ENCODE data around the gene USP34. TPM values are rescaled to one million over a fixed set of nuclear protein-coding genes. Genes with fewer than 3 reads are reported as not detected.

Gene USP34
- total and polyA plus RNA-seq, 3 donors from 2014 or later, result 92.3 to 235 (median 230) TPM

- H3K9me3 ChIP-seq, result no peaks in the 10 kb centered on the region
- no peak for DNase-seq
- no peaks in the 10 kb centered on the region for H3K36me3 ChIP-seq (ENCODE audit: low read depth, missing control alignments)
- no peak overlapping the region for H3K27ac ChIP-seq
- no peak overlapping the region for H3K4me3 ChIP-seq
- no peak for TF ChIP-seq POLR2A (IDR thresholded peaks at IDR 0.05)
- no peak for TF ChIP-seq CTCF (IDR thresholded peaks at IDR 0.05)
- H3K27me3 ChIP-seq, result no peaks in the 10 kb centered on the region
- intact Hi-C loops (cut with DNase I; ENCODE audit: low total_unique reads), result no loop called here
- WGBS, 2 donors, result 100% methylated on average over 1 of the region's 1 CpG
- H3K4me1 ChIP-seq, result no peaks in the 10 kb centered on the region
These were observed 109.8 kb downstream of the USP34 start for GRCh38 chr2:61361068-61361467.

GRCh38 chr2:61359058-61359457 is 111.8 kb downstream of the USP34 start:
- Histone ChIP-seq H3K36me3 (ENCODE audit: low read depth, missing control alignments) (no peaks in the 10 kb centered on the region), H3K9me3 (no peaks in the 10 kb centered on the region), H3K4me3 (no peak overlapping the region), H3K27ac (no peak overlapping the region), H3K4me1 (no peaks in the 10 kb centered on the region), H3K27me3 (no peaks in the 10 kb centered on the region)
- intact Hi-C loops (cut with DNase I; ENCODE audit: low total_unique reads), result no loop called here
- no peak for TF ChIP-seq CTCF (IDR thresholded peaks at IDR 0.05)
- TF ChIP-seq POLR2A (IDR thresholded peaks at IDR 0.05), result no peak
- no peak for DNase-seq

- intact Hi-C loops (cut with DNase I; ENCODE audit: low total_unique reads), result no loop called here
- H3K4me3 ChIP-seq, result no peak overlapping the region
- DNase-seq, result no peak
- TF ChIP-seq CTCF (IDR thresholded peaks at IDR 0.05), result no peak
- TF ChIP-seq POLR2A (IDR thresholded peaks at IDR 0.05), result no peak
- H3K9me3 ChIP-seq, result no peaks in the 10 kb centered on the region
- no peaks in the 10 kb centered on the region for H3K4me1 ChIP-seq
- no peaks in the 10 kb centered on the region for H3K27me3 ChIP-seq
- no peaks in the 10 kb centered on the region for H3K36me3 ChIP-seq (ENCODE audit: low read depth, missing control alignments)
- WGBS, 2 donors, result 93 to 95% methylated on average over 6 of the region's 6 CpGs
- H3K27ac ChIP-seq, result no peak overlapping the region
These were observed 113.2 kb downstream of the USP34 start for GRCh38 chr2:61357681-61358080.

GRCh38 chr2:61356958-61357350 is 113.9 kb downstream of the USP34 start:
- DNase-seq, result no peak
- Histone ChIP-seq H3K4me1 (no peaks in the 10 kb centered on the region), H3K4me3 (no peak overlapping the region), H3K27ac (no peak overlapping the region), H3K9me3 (no peaks in the 10 kb centered on the region), H3K36me3 (ENCODE audit: low read depth, missing control alignments) (no peaks in the 10 kb centered on the region), H3K27me3 (no peaks in the 10 kb centered on the region)
- intact Hi-C loops (cut with DNase I; ENCODE audit: low total_unique reads), result no loop called here
- TF ChIP-seq CTCF (IDR thresholded peaks at IDR 0.05) (no peak), POLR2A (IDR thresholded peaks at IDR 0.05) (no peak)
- 52 to 56% methylated on average over 1 of the region's 1 CpG for WGBS, 2 donors

- 49 to 61% methylated on average over 4 of the region's 4 CpGs for WGBS, 2 donors
- H3K27me3 ChIP-seq, result no peaks in the 10 kb centered on the region
- no peak overlapping the region for H3K27ac ChIP-seq
- no peak for DNase-seq
- TF ChIP-seq CTCF (IDR thresholded peaks at IDR 0.05) (no peak), POLR2A (IDR thresholded peaks at IDR 0.05) (no peak)
- no peaks in the 10 kb centered on the region for H3K9me3 ChIP-seq
- intact Hi-C loops (cut with DNase I; ENCODE audit: low total_unique reads), result no loop called here
- no peaks in the 10 kb centered on the region for H3K36me3 ChIP-seq (ENCODE audit: low read depth, missing control alignments)
- no peaks in the 10 kb centered on the region for H3K4me1 ChIP-seq
- no peak overlapping the region for H3K4me3 ChIP-seq
These were observed 114.5 kb downstream of the USP34 start for GRCh38 chr2:61356261-61356957.
